Measurements from ENCODE around the gene UQCRHL. TPM values are rescaled to one million over a fixed set of nuclear protein-coding genes. Genes with fewer than 3 reads are reported as not detected.
"Not testable (repeated sequence)": the region's sequence is repeated elsewhere in the genome, so short reads cannot be mapped to it uniquely, and the experiment has no call there.

Gene UQCRHL
- total RNA-seq, 1 donor from 2014 or later, result 1.7 TPM

DNA sequence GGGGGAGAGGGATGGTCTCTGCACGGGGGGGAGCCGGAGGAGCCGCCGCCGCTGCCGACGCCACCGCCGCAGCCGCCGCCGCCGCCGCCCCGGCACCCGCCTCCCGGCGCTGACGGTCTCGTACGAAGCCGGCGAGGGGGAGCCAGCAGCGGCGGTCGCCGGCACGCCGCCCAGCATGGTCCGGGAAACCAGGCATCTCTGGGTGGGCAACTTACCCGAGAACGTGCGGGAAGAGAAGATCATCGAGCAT is 40.4 kb upstream of the UQCRHL start:
- H4K20me1 ChIP-seq (ENCODE audit: insufficient read depth, low read length), result peaks cover 30% of the 10 kb centered on the region
- H3K27ac ChIP-seq (ENCODE audit: low read depth, low read length), result peak overlapping the region; percentile 87
- H3K27me3 ChIP-seq (ENCODE audit: insufficient read depth, low read length), result no peaks in the 10 kb centered on the region
- H3K4me2 ChIP-seq (ENCODE audit: low read length), result peak overlapping the region; percentile 97
- no peak for TF ChIP-seq EZH2 (IDR thresholded peaks at IDR 0.05; ENCODE audit: insufficient read depth, low read length)
- no peak for TF ChIP-seq CTCF (IDR thresholded peaks at IDR 0.05; ENCODE audit: insufficient read depth, low read depth, low read length)
- Mint-ChIP-seq H3K9me3 (ENCODE audit: unreplicated experiment) (no peaks in the 10 kb centered on the region), H3K36me3 (ENCODE audit: low read depth, unreplicated experiment) (no peaks in the 10 kb centered on the region), H3K27me3 (ENCODE audit: low read depth, unreplicated experiment) (no peaks in the 10 kb centered on the region), H3K27ac (ENCODE audit: unreplicated experiment) (no peak overlapping the region), H3K4me1 (ENCODE audit: low read depth, unreplicated experiment) (peaks cover 19% of the 10 kb centered on the region), H3K4me3 (ENCODE audit: unreplicated experiment) (peak overlapping the region; percentile 92)
- peaks cover 24% of the 10 kb centered on the region for H3K4me1 ChIP-seq (ENCODE audit: insufficient read depth, low read length)
- peaks cover 62% of the 10 kb centered on the region for H3K79me2 ChIP-seq (ENCODE audit: insufficient read depth, low read length)
- FAIRE-seq, result no peak
- H3K36me3 ChIP-seq (ENCODE audit: insufficient read depth, low read length), result no peaks in the 10 kb centered on the region
- H3K9me3 ChIP-seq (ENCODE audit: insufficient read depth, low read depth, low read length), result no peaks in the 10 kb centered on the region
- peak overlapping the region; percentile 91 for H3K9ac ChIP-seq (ENCODE audit: low read length)
- H2AFZ ChIP-seq (ENCODE audit: low read depth, low read length), result peak overlapping the region; percentile 3
- H3K4me3 ChIP-seq (ENCODE audit: insufficient read depth, low read depth, low read length), result peak overlapping the region; percentile 82
- DNase-seq (ENCODE audit: low read depth), result no peak

GRCh38 chr1:15847100-15847892 is 39.8 kb upstream of the UQCRHL start, which contains the start of gene SPEN:
SPEN (plus strand) TSS chr1:15847707; CDS start chr1:15848068, 361 bp downstream.
- TF ChIP-seq CTCF (IDR thresholded peaks at IDR 0.05; ENCODE audit: insufficient read depth, low read depth, low read length) (no peak), EZH2 (IDR thresholded peaks at IDR 0.05; ENCODE audit: insufficient read depth, low read length) (no peak)
- H3K79me2 ChIP-seq (ENCODE audit: insufficient read depth, low read length), result peaks cover 57% of the 10 kb centered on the region
- H3K9ac ChIP-seq (ENCODE audit: low read length), result peak within 1 kb of the TSS; percentile 91
- H3K4me1 ChIP-seq (ENCODE audit: insufficient read depth, low read length), result peaks cover 24% of the 10 kb centered on the region
- DNase-seq (ENCODE audit: low read depth), result peak; percentile 89
- H3K4me3 Mint-ChIP-seq (ENCODE audit: unreplicated experiment), result peak within 1 kb of the TSS; percentile 92
- peak within 1 kb of the TSS; percentile 96 for H3K27ac Mint-ChIP-seq (ENCODE audit: unreplicated experiment)
- no peaks in the 10 kb centered on the region for H3K36me3 ChIP-seq (ENCODE audit: insufficient read depth, low read length)
- H3K4me3 ChIP-seq (ENCODE audit: insufficient read depth, low read depth, low read length), result peak within 1 kb of the TSS; percentile 88
- no peaks in the 10 kb centered on the region for H3K9me3 ChIP-seq (ENCODE audit: insufficient read depth, low read depth, low read length)
- H3K27me3 Mint-ChIP-seq (ENCODE audit: low read depth, unreplicated experiment), result no peaks in the 10 kb centered on the region
- H3K9me3 Mint-ChIP-seq (ENCODE audit: unreplicated experiment), result no peaks in the 10 kb centered on the region
- no peaks in the 10 kb centered on the region for H3K27me3 ChIP-seq (ENCODE audit: insufficient read depth, low read length)
- FAIRE-seq, result no peak
- H2AFZ ChIP-seq (ENCODE audit: low read depth, low read length), result peak within 1 kb of the TSS; percentile 94
- peaks cover 15% of the 10 kb centered on the region for H3K4me1 Mint-ChIP-seq (ENCODE audit: low read depth, unreplicated experiment)
- H3K4me2 ChIP-seq (ENCODE audit: low read length), result peak within 1 kb of the TSS; percentile 97
- peaks cover 25% of the 10 kb centered on the region for H4K20me1 ChIP-seq (ENCODE audit: insufficient read depth, low read length)
- peak within 1 kb of the TSS; percentile 88 for H3K27ac ChIP-seq (ENCODE audit: low read depth, low read length)
- H3K36me3 Mint-ChIP-seq (ENCODE audit: low read depth, unreplicated experiment), result no peaks in the 10 kb centered on the region

DNA sequence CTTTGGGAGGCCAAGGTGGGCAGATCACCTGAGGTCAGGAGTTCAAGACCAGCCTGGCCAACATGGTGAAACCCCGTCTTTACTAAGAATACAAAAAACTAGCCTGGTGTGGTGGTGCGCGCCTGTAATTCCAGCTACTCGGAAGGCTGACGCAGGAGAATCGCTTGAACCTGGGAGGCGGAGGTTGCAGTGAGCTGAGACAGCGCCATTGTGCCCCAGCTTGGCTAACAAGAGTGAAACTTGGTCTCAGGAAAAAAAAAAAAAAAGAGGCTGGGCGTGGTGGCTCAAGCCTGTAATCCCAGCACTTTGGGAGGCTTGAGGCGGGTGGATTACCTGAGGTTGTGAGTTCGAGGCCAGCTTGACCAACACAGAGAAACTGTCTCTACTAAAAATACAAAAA is 38.6 kb upstream of the UQCRHL start:
- not testable (repeated sequence) for DNase-seq (ENCODE audit: low read depth); H3K36me3 Mint-ChIP-seq (ENCODE audit: low read depth, unreplicated experiment); H3K36me3 ChIP-seq (ENCODE audit: insufficient read depth, low read length); H3K4me2 ChIP-seq (ENCODE audit: low read length); H3K4me1 Mint-ChIP-seq (ENCODE audit: low read depth, unreplicated experiment); H3K9ac ChIP-seq (ENCODE audit: low read length); H2AFZ ChIP-seq (ENCODE audit: low read depth, low read length); H3K9me3 Mint-ChIP-seq (ENCODE audit: unreplicated experiment); FAIRE-seq; H3K27me3 Mint-ChIP-seq (ENCODE audit: low read depth, unreplicated experiment); H3K27ac ChIP-seq (ENCODE audit: low read depth, low read length); H3K9me3 ChIP-seq (ENCODE audit: insufficient read depth, low read depth, low read length); H3K27ac Mint-ChIP-seq (ENCODE audit: unreplicated experiment); H3K27me3 ChIP-seq (ENCODE audit: insufficient read depth, low read length); H3K4me3 ChIP-seq (ENCODE audit: insufficient read depth, low read depth, low read length)
- Histone ChIP-seq H3K4me1 (ENCODE audit: insufficient read depth, low read length) (peaks cover 17% of the 10 kb centered on the region), H4K20me1 (ENCODE audit: insufficient read depth, low read length) (peaks cover 15% of the 10 kb centered on the region), H3K79me2 (ENCODE audit: insufficient read depth, low read length) (peaks cover 45% of the 10 kb centered on the region)
- H3K4me3 Mint-ChIP-seq (ENCODE audit: unreplicated experiment), result peak overlapping the region; percentile 40
